GM21447 (cell line): ENCODE data around the gene CPSF4L.
A peak's percentile ranks its signal among the peaks of the same experiment; 100 is the strongest.

Experiments
- ATAC-seq: cut with Tn5 transposase; IDR thresholded peaks from one replicate; pipeline ENCODE4 v1.9.1; 2021; ENCODE audit not compliant: unreplicated experiment

Gene CPSF4L

GRCh38 chr17:73237714-73238113 lies 24.0 kb downstream of the CPSF4L start:
- no peak for ATAC-seq

- ATAC-seq, result no peak
These were observed 26.9 kb downstream of the CPSF4L start for GRCh38 chr17:73234736-73235135.

DNA sequence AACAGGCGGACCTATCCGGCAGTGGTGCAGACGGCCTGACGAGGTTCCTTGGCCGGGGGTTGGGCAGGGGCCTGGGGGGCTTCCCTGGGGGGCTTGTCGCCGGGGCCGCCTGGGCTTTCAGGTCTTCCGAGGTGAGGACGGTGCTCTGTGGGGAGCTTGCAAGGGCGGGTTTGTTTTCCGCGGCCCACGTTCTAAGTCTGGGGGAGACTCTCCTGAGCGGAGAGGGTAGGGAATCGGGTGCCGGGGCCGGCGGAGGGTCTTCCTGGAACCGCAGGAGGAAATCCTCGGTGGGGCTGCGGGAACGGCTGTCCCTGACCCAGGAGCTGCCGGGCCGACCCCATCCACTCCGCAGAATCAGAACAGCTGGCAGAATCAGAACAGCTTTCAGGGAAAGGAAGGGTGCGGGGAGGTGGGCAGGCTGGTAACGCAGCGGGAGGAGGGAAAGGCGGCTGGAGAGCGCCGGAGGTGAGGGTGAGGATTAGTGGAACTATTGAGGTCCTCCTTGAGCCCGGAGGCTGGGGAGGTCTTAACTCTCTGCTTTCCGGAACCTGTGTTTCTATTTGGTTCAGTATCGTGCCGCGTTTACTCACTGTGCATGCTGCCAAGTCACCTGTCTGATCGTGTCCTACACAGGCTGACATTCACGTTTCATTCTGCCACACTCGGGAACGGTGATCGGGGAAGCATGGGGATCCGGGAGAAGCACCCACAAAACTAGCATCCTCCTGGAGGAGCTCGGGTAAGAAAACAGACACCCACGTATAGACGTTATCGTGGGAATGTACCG lies 28.9 kb downstream of the CPSF4L start:
- peak; percentile 18 for ATAC-seq

DNA sequence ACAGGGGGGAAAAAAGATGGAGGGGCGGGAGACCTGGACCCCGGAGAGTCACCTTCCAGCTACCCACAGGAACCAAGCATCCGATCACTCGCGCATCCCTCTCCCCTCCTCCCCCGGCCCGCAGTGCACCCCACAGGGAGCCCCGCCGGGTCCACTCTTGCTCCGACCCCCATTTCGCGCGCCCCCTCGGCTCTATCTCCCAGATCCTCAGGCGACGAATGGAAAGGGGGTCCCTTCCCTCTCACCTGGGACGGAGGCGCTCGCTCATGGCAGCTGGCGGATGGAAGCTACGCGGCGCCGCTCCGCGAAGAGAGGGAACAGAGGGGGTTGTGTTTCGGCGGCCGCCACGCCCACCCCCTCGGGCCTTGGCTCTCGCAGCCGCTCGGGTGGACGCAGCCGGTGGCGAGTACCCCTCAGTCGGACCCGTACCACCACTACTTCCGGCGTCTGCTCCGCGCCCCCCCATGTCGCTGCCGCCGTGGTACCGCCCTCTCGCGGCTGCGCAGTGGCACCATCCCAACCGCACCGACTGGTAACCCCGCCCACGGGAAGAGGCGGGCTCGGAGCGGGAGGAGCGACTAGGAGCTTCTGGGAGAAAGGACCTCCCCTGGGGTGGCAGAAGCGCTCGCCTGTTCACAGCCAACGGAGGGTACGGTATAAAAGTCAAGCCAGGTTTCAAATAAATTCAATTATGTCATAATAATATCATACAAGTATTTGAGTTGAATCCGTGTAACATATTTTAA lies 29.7 kb downstream of the CPSF4L start:
- peak; percentile 72 for ATAC-seq

DNA sequence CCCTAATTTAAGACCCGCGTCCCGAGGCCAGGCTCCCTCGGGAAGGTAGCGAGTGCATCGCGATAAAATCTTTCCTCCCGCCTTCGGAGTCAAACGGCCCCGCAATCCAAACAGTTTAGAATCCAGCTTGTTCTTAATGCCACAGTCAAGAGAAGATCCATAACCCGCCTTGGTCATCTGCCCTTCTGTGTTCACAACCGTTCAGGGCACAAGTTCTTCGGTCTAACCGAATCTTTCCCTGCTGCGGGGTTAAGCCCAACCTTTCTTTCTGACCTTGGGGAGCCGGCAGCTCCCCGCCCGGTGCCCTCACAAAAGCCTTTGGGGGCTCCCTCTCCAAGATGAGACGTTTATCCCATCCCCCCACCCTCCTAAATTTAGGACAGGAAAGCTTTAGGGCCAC lies 30.3 kb downstream of the CPSF4L start:
- no peak for ATAC-seq

DNA sequence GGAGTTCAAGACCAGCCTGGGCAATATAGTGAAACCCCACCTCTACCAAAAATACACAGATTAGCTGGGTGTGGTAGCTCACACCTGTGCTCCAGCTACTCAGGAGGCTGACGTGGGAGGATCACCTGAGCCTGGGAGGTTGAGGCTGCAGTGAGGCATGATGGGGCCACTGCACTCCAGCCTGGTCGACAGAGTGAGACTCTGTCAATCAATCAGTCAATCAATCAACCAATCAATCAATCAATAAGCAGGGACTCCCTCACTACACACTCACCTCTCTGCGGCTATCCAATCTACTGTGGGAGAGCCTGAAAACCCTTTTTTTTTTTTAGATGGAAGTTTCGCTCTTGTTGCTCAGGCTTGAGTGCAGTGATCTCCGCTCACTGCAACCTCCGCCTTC lies 31.6 kb downstream of the CPSF4L start:
- no peak for ATAC-seq

- ATAC-seq, result no peak
These were observed 32.9 kb downstream of the CPSF4L start for GRCh38 chr17:73228748-73229236.

DNA sequence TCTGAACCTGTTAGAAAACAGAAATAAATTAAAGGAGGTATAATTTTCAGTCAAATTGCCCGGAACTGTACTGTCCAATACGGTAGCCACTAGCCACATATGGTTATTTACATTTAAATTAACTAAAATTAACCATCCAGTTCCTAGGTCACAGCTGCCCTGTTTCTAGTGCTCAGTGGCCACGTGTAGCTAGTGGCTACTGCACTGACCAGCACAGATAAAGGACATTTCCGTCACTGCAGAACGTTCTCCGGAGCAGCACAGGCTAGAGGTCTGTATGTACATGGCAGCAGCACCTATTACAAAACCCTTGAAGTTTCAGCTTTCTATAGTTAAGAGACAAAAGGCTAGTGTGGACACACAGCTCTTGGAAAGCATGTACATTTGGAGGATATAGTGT lies 33.7 kb downstream of the CPSF4L start:
- ATAC-seq, result no peak

DNA sequence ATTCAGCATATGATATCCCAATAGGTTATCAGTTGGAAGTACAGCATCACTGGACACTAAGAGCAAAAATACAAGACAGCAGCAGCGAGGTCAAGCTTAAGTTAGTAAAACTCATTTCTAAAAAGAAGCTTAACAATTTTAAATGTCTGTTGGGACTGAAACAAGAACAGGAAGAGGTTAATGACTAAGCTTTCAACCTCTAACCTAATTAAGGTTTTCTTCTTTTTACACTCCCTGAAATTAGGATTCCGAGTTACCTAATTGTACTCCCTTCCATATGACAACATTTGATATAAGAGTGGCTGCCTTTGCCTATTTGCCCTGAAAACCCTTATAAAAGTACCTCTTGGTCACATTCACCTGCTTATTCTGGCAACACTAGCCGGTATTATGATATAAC lies 34.3 kb downstream of the CPSF4L start:
- ATAC-seq, result no peak

DNA sequence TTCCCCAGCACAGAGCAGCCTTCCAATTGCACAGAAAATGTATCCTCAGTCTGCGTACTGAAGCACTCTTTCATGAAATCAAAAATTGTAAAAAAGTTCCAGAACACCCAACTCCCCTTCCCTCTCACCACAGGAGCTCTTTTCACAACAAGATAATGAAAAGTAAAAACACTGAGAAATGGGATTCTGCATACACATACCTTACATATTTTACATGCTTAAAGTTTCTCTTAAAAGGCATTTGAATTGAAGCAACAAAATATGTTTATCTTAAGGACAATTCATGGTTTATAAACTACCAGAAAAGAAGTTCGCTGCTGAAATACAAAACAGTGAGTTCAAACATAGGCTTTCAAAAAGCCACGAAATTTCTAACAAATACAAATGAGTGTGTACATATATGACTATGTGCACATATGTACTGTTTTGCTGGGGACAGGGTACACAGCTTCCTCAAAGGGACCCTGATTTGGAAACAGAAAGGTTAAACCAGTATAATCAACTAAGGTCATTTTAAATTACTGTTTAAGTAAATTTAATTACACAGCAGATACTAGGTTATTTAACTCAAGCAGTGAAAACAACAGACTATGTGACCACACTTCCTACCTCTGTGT lies 35.0 kb downstream of the CPSF4L start:
- no peak for ATAC-seq

DNA sequence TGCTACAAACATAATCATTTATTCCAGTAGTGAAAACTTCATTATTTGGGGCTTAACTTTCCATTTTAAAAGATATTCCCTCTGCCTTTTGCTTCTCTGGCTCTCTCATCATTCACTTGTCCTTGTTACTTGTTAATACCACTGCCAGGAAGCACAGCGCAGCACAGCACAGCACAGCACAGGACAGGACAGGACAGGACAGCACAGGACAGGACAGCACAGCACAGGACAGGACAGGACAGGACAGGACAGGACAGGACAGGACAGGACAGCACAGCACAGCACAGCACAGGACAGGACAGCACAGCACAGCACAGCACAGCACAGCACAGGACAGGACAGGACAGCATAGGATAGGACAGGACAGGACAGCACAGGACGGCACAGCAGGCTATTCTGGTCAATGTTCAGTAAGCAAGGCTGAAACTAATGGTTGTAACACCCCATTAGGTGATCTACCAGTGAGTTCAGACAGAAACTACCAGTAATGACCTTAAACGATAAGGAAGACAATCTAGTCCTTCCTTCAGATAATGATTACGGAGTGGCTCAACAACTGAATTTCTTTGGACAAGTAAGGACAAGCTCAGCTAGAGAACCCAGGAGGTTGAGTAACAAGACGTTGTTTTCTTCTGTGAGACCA lies 36.9 kb downstream of the CPSF4L start:
- ATAC-seq, result no peak

DNA sequence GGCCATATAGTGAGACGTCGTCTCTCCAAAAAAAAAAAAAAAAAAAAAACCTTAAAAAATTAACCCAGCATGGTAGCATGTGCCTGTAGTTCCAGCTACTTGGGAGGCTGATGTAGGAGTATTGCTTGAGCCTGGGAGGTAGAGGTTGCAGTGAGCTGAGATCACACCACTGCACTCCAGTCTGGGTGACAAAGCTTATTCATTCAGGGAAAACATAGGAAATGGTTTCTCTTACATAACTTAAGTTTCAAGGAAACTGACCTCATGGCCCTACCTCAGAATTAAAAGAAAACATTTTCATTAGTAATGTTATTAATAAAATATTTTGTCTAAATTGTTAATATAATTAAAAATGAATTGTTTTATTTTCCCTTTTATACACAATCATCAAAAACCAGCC lies 37.4 kb downstream of the CPSF4L start:
- ATAC-seq, result no peak

GRCh38 chr17:73223626-73224230 lies 38.0 kb downstream of the CPSF4L start:
- ATAC-seq, result no peak

DNA sequence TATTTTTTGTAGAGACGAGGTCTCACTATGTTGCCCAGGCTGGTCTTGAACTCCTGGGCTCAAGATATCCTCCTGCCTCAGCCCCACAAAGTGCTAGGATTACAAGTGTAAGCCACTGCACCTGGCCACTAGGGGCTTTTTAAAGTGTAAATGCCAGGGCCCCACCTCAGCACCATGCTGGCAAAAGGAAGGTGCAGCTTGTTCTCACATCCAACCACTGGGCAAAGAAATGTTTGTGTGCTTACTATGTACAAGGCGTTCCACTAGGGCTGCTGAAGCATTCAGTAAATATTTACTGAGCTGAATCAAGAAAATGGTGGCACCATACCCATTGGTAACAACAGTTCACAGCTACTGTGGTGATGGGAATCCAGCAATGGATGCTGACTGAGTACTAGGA lies 46.2 kb downstream of the CPSF4L start:
- ATAC-seq, result no peak

DNA sequence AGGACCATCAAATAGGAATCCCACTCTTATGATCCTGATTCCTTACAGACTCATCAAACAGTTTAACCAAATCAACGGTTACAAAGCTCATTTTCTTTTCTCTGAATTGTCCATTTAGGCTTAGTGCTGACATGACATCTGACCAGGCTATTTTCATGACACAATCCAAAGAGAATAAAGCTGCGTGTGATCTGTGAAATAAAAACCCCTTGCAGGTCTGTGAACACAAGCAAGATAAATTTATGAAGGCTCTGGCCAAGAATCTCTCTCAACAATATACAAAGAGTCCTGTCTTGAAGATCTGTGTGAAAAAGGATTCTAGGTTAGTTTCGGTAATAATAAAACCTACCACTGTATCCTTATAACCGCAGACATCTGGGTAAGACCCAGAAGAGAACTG lies 46.8 kb downstream of the CPSF4L start:
- ATAC-seq, result no peak

DNA sequence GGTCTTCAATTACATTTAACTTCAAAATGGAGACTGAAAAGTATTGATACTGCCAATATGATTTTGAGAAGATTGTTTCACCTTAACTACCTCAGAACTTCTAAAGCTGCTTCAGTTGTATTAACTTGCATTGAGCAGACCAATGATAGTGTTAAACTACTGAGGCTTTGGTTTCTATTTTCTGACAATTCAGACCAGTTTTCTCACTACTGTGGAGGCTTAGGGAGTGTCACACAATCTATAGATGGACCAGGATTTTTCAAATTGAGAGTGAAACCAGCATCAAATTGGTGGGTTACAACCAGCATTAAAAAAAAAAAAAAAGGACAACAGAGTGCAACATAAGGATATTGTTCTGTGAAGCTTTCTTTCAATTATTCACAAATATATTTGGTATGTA lies 47.7 kb downstream of the CPSF4L start:
- ATAC-seq, result no peak

DNA sequence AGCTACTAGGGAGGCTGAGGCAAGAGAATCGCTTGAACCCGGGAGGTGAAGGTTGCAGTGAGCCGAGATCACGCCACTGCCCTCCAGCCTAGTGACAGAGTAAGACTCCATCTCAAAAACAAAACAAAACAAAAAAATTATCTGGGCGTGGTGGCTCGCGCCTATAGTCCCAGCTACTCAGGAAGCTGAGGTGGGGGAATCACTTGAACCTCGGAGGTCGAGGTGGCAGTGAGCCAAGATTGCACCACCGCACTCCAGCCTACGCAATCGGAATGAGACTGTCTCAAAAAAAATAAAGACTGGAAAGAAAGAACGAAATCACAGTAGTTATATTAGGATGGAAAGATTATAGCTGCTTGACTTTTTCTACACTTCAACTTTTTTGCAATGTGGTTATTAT lies 49.9 kb downstream of the CPSF4L start:
- no peak for ATAC-seq

GRCh38 chr17:73210002-73210678 lies 51.5 kb downstream of the CPSF4L start:
- no peak for ATAC-seq

- no peak for ATAC-seq
These were observed 52.2 kb downstream of the CPSF4L start for GRCh38 chr17:73209436-73209835.

GRCh38 chr17:73208139-73208827 lies 53.4 kb downstream of the CPSF4L start:
- no peak for ATAC-seq
